ENCODE data around the gene COX6B2. TPM values are rescaled to one million over a fixed set of nuclear protein-coding genes. Genes with fewer than 3 reads are reported as not detected.

COX6B2 gene
- total and polyA plus RNA-seq, 2 of the 13 experiments (the other 11 are each of a cell fraction or from before 2014, with no cell fraction given) = 0.21 TPM; not detected in 1

GRCh38 chr19:55300886-55301458 is 53.5 kb downstream of the COX6B2 start:
- POLR2A ChIA-PET = interaction anchor here (0.6 to 2.2 kb wide), 14 partner anchors 9 to 120 kb away, joined by 3 to 15 read pairs (median 5); partner anchors contain the start of genes HSPBP1, KMT5C, PPP6R1 and UBE2S
- Histone ChIP-seq H3K27ac (ENCODE audit: extremely low read length, insufficient read depth, low read length) (no peak overlapping the region), H3K36me3 (replicated peaks in 1 of 2; ENCODE audit: control insufficient read depth in 1 of 2, insufficient read depth in 2 of 2, low read length in 2 of 2) (no peaks in the 10 kb centered on the region), H3K4me1 (ENCODE audit: insufficient read depth, low read length) (peaks cover 29% of the 10 kb centered on the region), H2AFZ (ENCODE audit: low read length) (peak overlapping the region; percentile 54), H3K27me3 (ENCODE audit: control insufficient read depth in 1 of 2, insufficient read depth in 2 of 2, low read length in 2 of 2) (peaks cover 0 to 20% of the 10 kb centered on the region in 2 experiments; a peak in 2 of 5 replicates), H4K20me1 (ENCODE audit: insufficient read depth, low read length) (no peaks in the 10 kb centered on the region), H3K9ac (ENCODE audit: insufficient read depth, low read depth, low read length) (peak overlapping the region; percentile 50; the same call in 1 of the 2 replicates), H3K4me2 (ENCODE audit: low read depth, low read length) (peak overlapping the region; percentile 96), H3K4me3 (replicated peaks in 1 of 3; ENCODE audit: insufficient read depth in 1 of 3, low read depth in 2 of 3, low read length in 3 of 3) (peak overlapping the region; percentile 55 to 75 (median 72)), H3K9me3 (ENCODE audit: low read length) (no peaks in the 10 kb centered on the region), H3K79me2 (ENCODE audit: insufficient read depth, low read length) (no peaks in the 10 kb centered on the region)
- peak; percentile 42; the same call in 2 of the 3 replicates for ATAC-seq
- FAIRE-seq = no peak
- 22% methylated on average over 15 of the region's 15 CpGs for WGBS (ENCODE audit: low lambda C conversion rate)
- intact Hi-C loops (cut with micrococcal nuclease; ENCODE audit: unreplicated experiment) = loop anchor here (1.0 kb wide), 2 partner anchors 38 to 84 kb away; partner anchors contain the start of genes KMT5C and RPL28
- no peak for DNase-seq (ENCODE audit: low spot score)
- CTCF ChIA-PET (ENCODE audit: low intra/inter-chr PET ratio, low total read pairs) = interaction anchor here (1.2 to 1.8 kb wide), 2 partner anchors 39 to 117 kb away, joined by 3 to 9 read pairs; partner anchors contain the start of gene KMT5C
- no TSS peak for BruUV-seq (replicated peaks)
- in situ Hi-C loops (cut with HindIII; ENCODE audit: extremely low pct_ligation_motif_present, low pct_unique_long_range_greater_than_20kb) = loop anchor here (5.0 kb wide), 1 partner anchor 116 kb away; no protein-coding TSS in a partner anchor
- 0 out of 2 replicates have a peak, but pooled peaks have one; percentile 13 for TF ChIP-seq HNF1B (CRISPR knock-in tag; IDR thresholded peaks at IDR 0.05)
- 0 out of 2 replicates have a peak, but pooled peaks have one; percentile 30 for TF ChIP-seq ZNF615 (CRISPR knock-in tag; IDR thresholded peaks at IDR 0.05; ENCODE audit: borderline replicate concordance)
- no peak for TF ChIP-seq ZBTB38 (CRISPR knock-in tag; IDR thresholded peaks at IDR 0.05)
- TF ChIP-seq ZNF441 (CRISPR knock-in tag; IDR thresholded peaks at IDR 0.05; ENCODE audit: borderline replicate concordance) = 0 out of 2 replicates have a peak, but pooled peaks have one; percentile 2
- no peak for TF ChIP-seq IRX3 (CRISPR knock-in tag; IDR thresholded peaks at IDR 0.05; ENCODE audit: borderline replicate concordance, low read depth)
- no peak for TF ChIP-seq ZNF124 (CRISPR knock-in tag; IDR thresholded peaks at IDR 0.05)
- TF ChIP-seq POGK (CRISPR knock-in tag; conservative IDR thresholded peaks at IDR 0.05) = no peak
- TF ChIP-seq TBX2 (CRISPR knock-in tag; IDR thresholded peaks at IDR 0.05; ENCODE audit: borderline replicate concordance) = no peak
- TF ChIP-seq NFIC (IDR thresholded peaks at IDR 0.05; ENCODE audit: low read length) = no peak
- TF ChIP-seq ZNF143 (CRISPR knock-in tag; IDR thresholded peaks at IDR 0.05) = no peak
- no peak for TF ChIP-seq RELA (CRISPR knock-in tag; IDR thresholded peaks at IDR 0.05)
- no peak for TF ChIP-seq ZNF598 (CRISPR knock-in tag; IDR thresholded peaks at IDR 0.05; ENCODE audit: borderline replicate concordance)
- TF ChIP-seq CBFB (CRISPR knock-in tag; IDR thresholded peaks at IDR 0.05) = no peak
- TF ChIP-seq PHF8 (CRISPR knock-in tag; IDR thresholded peaks at IDR 0.05) = 0 out of 2 replicates have a peak, but pooled peaks have one; percentile 4
- no peak for TF ChIP-seq RFXAP (CRISPR knock-in tag; IDR thresholded peaks at IDR 0.05; ENCODE audit: borderline replicate concordance)
- TF ChIP-seq ZNF331 (CRISPR knock-in tag; IDR thresholded peaks at IDR 0.05) = no peak
- no peak for TF ChIP-seq SCMH1 (CRISPR knock-in tag; IDR thresholded peaks at IDR 0.05; ENCODE audit: borderline replicate concordance)
- no peak for TF ChIP-seq NFRKB (IDR thresholded peaks at IDR 0.05)
- TF ChIP-seq KAT2B (IDR thresholded peaks at IDR 0.05; ENCODE audit: borderline replicate concordance, low read depth, low read length) = no peak

Data from HepG2 (cell line).